ENCODE results near the gene DDX50.
A peak's percentile ranks its signal among the peaks of the same experiment; 100 is the strongest.

DDX50 gene

GRCh38 chr10:68982389-68982788 is 81.3 kb downstream of the DDX50 start:
- H3K27ac Mint-ChIP-seq, result no peak overlapping the region
- H3K36me3 Mint-ChIP-seq, result peaks cover 43% of the 10 kb centered on the region
- CTCF ChIA-PET, result interaction anchor here (1.1 kb wide), 1 partner anchor 24 kb away, joined by 3 read pairs; no protein-coding TSS in a partner anchor
- no peaks in the 10 kb centered on the region for H3K9me3 Mint-ChIP-seq
- DNase-seq, result no peak
- peaks cover 10% of the 10 kb centered on the region for H3K4me1 Mint-ChIP-seq
- no peak overlapping the region for H3K4me3 Mint-ChIP-seq
- H3K27me3 Mint-ChIP-seq, result no peaks in the 10 kb centered on the region

DNA sequence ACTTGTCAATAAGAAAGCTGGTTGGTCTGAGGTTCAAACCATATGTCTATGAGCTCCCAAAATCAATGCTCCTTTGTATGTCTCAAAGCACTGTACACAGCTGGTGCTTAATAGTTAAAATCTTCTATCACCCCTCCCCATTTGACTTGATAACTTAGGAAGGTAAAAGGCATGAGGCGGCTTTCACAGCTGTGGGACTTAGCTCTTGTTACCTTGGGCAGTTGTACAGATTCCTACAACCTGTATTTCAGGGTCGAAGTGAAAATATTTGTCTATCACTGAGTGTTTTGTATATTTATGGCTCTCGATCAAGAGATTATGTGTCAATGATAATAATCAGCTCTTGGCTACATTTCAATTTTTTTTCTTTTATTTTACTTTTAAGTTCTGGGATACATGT is 86.5 kb downstream of the DDX50 start:
- Mint-ChIP-seq H3K27ac (peak overlapping the region; percentile 95), H3K4me1 (peaks cover 33% of the 10 kb centered on the region), H3K9me3 (no peaks in the 10 kb centered on the region), H3K27me3 (no peaks in the 10 kb centered on the region), H3K36me3 (peaks cover 21% of the 10 kb centered on the region), H3K4me3 (peak overlapping the region; percentile 99)
- no peak for DNase-seq
- CTCF ChIA-PET, result interaction anchor here (1.0 to 1.5 kb wide), 2 partner anchors 18 to 32 kb away, joined by 3 to 7 read pairs; partner anchors contain the start of gene DDX21

DNA sequence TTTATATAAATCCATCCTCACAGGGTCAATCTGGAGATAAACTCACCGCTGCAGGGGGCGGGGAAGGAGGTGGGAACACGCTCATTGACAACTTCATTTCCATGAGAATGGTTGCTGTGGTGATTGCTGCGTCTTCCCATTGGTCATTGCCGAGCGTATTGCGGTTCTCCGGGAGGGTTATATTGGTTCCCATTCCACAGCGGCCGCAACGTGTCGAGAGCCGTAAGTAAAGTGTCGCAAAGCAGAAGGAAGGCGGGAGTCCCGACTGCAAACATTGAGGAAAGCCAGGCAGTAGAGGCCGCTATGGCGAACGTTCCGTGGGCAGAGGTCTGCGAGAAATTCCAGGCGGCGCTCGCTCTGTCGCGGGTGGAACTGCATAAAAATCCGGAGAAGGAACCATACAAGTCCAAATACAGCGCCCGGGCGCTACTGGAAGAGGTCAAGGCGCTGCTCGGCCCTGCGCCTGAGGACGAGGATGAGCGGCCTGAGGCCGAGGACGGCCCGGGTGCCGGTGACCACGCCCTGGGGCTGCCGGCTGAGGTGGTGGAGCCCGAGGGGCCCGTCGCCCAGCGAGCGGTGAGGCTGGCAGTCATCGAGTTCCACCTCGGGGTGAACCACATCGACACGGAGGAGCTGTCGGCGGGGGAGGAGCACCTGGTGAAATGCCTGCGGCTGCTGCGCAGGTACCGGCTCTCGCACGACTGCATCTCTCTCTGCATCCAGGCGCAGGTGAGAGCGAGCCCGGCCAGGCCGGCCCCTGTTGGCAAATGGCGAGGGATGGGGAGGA is 87.6 kb downstream of the DDX50 start, which contains the start of gene KIFBP:
Gene KIFBP (plus strand): TSS at position 274 of the 787 bp plus-strand sequence. CDS start 30 bp downstream, at position 304.
- Mint-ChIP-seq H3K27me3 (no peaks in the 10 kb centered on the region), H3K4me3 (peak within 1 kb of the TSS; percentile 99), H3K9me3 (no peaks in the 10 kb centered on the region), H3K4me1 (peaks cover 39% of the 10 kb centered on the region), H3K27ac (peak within 1 kb of the TSS; percentile 95), H3K36me3 (peaks cover 18% of the 10 kb centered on the region)
- CTCF ChIA-PET, result interaction anchor here (0.8 to 1.3 kb wide), 3 partner anchors 104 to 228 kb away, joined by 3 to 5 read pairs (median 3); no protein-coding TSS in a partner anchor
- DNase-seq, result peak; percentile 92

- Mint-ChIP-seq H3K36me3 (peaks cover 18% of the 10 kb centered on the region), H3K27ac (peak overlapping the region; percentile 95), H3K4me3 (peak overlapping the region; percentile 99), H3K9me3 (no peaks in the 10 kb centered on the region), H3K4me1 (peaks cover 39% of the 10 kb centered on the region), H3K27me3 (no peaks in the 10 kb centered on the region)
- DNase-seq, result no peak
- CTCF ChIA-PET, result interaction anchor here (0.8 to 1.3 kb wide), 4 partner anchors 15 to 227 kb away, joined by 3 to 5 read pairs (median 4); no protein-coding TSS in a partner anchor
Measured at GRCh38 chr10:68989317-68989990, 88.3 kb downstream of the DDX50 start.

DNA sequence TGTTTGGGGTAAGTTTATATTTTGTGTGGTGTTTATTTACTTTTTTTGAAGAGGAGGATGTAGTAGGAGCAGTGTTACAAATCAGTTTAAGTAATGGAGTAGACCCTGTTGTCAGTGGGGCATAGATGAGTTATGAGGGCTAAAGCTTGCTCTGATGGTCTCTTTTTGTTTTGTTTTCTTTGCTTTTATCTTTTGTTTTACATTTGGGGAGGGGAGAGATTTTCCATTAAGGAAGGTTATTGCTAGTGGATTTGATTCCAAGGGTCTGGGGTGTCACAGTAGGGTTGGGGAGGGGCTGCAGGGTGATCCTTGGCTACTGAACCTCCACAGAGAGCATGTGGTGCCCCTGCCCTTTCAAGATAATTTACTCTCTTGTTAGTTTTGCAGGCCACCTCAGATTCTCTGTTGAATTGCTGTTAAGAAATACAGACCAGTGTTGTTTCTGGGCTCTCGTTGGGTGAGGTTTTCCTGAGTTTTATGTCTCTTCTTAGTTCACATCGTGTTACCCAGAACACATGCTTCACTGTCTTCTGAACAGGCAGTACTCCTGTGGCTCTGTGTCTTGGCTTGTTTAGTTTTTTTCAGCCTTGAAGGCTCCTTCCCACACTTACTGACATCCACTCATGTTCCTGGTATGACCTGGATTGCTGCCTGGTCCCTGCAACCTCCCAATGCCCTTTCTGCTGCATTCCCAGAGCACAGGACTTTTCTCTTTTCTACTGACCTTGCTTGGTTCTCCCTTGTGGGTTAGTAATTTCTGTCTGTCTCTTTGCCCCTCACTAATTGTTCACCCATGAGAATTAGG is 91.7 kb downstream of the DDX50 start:
- Mint-ChIP-seq H3K36me3 (peaks cover 15% of the 10 kb centered on the region), H3K27ac (no peak overlapping the region), H3K4me1 (peaks cover 47% of the 10 kb centered on the region), H3K9me3 (no peaks in the 10 kb centered on the region), H3K27me3 (no peaks in the 10 kb centered on the region), H3K4me3 (no peak overlapping the region)
- no peak for DNase-seq
- CTCF ChIA-PET, result no interaction called here

All from activated naive CD4-positive, alpha-beta T cell treated with anti-CD3 and anti-CD28 coated beads, Interleukin-2, amount 10 ng/mL, durations not matched to agents 7 days and 5 days (primary cell).